AG09309 (cell line): Measurements from ENCODE around the gene TOPBP1.

Source experiments
- DNase-seq: peaks from one replicate; pipeline ENCODE4 v3.0.0-alpha.2; 2010; ENCODE audit warnings: low read depth
- H3K4me3 ChIP-seq: 2 replicates; pipeline ENCODE4 v1.5.1; 2011; ENCODE audit warnings: mild to moderate bottlenecking, low read depth, low read length, moderate library complexity; ENCODE audit not compliant: control insufficient read depth
- TF ChIP-seq, protein P1 (sequence below): IDR thresholded peaks from 2 replicates; pipeline ENCODE4 v1.5.1; 2011; ENCODE audit warnings: mild to moderate bottlenecking, low read depth, low read length, inconsistent platforms; ENCODE audit not compliant: insufficient read depth, control insufficient read depth; ENCODE audit errors: missing control alignments

Gene TOPBP1

DNA sequence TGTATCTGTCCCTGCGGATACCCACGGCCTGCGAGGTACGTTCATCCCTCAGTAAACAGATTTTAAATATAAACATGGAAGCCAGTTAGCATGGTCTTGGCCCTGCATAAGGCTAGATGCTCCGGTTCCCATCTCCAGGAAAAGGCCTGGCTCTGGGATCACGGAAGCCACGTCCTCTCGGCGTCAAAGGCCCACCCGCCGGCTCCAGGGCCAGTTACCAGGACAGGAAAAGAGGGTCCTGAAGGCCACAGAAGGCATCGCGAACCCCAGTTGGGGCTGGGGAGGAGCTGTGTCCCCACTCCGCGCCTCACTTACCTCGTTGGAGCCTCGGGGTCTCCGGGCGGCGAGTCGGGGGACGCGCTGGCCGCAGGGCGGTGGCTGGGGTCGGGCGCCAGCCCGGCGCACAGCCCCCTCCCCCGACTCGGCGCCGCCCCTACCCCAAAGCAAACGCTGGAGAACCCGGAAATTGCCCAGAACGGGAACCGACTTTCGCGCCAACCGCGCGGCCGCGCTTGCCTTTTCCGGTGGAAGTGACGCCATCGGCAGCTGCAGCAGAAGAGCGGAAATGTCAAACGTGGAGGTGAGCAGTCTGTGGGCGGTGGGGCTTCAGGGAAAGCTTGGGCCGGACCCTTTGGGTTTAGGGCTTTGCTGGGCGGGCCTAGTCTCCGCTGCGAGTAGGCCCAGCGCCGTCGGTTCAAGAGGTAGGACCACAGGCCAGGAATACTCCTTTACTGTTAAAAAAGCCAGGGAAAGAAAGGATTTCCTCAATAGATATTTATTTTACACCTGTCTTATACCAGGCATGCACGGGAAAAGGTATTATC, at the start of gene TOPBP1:
TSS of gene TOPBP1 (minus strand) at position 488 of the 824 bp plus-strand sequence. CDS start 814 bp downstream, outside the sequence.
- TF ChIP-seq, protein P1, sequence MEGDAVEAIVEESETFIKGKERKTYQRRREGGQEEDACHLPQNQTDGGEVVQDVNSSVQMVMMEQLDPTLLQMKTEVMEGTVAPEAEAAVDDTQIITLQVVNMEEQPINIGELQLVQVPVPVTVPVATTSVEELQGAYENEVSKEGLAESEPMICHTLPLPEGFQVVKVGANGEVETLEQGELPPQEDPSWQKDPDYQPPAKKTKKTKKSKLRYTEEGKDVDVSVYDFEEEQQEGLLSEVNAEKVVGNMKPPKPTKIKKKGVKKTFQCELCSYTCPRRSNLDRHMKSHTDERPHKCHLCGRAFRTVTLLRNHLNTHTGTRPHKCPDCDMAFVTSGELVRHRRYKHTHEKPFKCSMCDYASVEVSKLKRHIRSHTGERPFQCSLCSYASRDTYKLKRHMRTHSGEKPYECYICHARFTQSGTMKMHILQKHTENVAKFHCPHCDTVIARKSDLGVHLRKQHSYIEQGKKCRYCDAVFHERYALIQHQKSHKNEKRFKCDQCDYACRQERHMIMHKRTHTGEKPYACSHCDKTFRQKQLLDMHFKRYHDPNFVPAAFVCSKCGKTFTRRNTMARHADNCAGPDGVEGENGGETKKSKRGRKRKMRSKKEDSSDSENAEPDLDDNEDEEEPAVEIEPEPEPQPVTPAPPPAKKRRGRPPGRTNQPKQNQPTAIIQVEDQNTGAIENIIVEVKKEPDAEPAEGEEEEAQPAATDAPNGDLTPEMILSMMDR = no peak
- peak within 1 kb of the TSS; percentile 95 for H3K4me3 ChIP-seq
- no peak for DNase-seq

DNA sequence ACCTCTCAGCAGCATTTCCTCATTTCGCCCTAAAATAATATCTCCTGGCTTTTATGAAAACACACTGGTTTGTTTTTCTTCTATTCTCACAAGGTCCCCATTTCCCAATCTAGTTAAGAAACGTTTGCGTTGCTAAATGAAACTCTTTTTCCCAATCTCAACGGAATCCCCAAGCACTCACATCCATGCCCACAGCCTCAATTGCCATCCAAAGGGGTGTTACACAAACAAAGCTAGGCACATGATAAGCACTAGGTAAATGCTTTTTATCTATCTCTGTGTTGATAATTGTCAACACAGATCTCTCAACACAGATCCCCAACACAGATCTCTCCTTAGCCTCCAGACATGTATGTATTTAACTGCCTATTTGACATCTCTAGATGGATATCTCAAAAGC, 49.3 kb upstream of the TOPBP1 start:
- TF ChIP-seq, protein P1 = no peak
- DNase-seq = no peak
- no peak overlapping the region for H3K4me3 ChIP-seq

DNA sequence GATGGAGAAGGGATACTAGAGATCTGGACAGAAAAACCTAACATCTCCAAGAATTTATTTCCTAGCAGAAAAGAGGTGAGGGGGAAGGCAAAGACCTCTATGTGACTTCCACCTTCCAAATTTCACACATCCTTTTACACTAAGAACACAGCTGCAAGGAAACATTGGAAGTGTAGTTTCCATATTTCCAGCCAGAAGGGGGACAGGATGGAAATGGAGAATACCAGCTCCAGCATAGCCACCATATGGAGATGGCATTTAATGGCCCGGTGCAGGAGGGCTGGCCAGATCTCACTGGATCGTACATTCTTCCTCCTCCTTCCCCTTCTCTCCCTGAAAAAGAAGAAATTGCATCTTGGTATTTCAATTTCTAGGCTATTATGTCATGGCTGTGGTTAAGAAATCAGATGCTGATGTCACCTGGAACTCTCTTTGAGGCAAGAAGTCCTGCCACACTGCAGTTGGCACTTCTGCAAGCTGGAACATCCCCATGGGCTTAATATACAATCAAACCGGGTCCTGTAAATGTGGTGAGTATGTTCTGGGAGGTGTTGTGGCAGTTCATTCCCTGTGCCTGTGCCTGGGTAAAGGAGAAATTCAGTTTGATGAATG, 47.5 kb upstream of the TOPBP1 start:
- no peak overlapping the region for H3K4me3 ChIP-seq
- TF ChIP-seq, protein P1 = no peak
- DNase-seq = no peak

DNA sequence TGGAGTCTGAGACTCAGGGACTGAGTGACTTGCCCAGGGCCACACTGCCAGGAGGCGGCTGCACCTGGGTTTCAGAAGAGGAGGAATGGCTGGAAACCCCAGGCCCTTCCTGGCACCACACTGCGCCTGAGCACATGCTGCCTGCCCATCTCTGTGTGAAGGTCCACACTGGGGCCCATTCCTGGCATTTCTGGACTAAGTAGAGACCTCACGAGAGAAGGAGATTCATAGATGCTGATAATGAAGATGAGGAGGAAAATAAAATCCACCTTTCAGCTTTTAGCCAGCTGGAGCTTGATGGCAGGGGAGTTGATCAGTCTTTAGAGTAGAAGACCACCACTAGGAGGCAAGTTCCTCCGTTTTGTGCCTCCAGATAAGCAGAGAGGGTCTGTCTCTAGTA, 44.3 kb upstream of the TOPBP1 start:
- TF ChIP-seq, protein P1 = no peak
- no peak for DNase-seq
- H3K4me3 ChIP-seq = no peak overlapping the region

DNA sequence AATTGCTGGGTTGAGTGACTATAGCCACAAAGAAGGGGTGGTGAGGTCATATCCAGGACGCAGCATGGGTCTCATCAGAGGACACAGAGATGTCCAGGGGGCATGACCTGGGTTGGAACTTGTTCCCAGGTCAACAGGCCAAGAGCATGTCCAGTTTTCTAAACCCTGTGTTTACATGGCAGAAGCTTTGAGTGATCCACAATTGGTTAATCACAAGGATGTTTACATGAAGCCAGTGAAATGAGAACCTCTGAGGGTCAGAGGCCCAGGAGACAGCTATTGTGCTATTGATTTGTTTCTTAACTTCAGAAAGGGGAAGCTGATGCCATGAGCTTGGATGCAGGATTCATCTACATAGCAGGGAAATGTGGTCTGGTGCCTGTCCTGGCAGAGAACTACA, 42.2 kb upstream of the TOPBP1 start:
- DNase-seq = no peak
- no peak overlapping the region for H3K4me3 ChIP-seq
- TF ChIP-seq, protein P1 = no peak

DNA sequence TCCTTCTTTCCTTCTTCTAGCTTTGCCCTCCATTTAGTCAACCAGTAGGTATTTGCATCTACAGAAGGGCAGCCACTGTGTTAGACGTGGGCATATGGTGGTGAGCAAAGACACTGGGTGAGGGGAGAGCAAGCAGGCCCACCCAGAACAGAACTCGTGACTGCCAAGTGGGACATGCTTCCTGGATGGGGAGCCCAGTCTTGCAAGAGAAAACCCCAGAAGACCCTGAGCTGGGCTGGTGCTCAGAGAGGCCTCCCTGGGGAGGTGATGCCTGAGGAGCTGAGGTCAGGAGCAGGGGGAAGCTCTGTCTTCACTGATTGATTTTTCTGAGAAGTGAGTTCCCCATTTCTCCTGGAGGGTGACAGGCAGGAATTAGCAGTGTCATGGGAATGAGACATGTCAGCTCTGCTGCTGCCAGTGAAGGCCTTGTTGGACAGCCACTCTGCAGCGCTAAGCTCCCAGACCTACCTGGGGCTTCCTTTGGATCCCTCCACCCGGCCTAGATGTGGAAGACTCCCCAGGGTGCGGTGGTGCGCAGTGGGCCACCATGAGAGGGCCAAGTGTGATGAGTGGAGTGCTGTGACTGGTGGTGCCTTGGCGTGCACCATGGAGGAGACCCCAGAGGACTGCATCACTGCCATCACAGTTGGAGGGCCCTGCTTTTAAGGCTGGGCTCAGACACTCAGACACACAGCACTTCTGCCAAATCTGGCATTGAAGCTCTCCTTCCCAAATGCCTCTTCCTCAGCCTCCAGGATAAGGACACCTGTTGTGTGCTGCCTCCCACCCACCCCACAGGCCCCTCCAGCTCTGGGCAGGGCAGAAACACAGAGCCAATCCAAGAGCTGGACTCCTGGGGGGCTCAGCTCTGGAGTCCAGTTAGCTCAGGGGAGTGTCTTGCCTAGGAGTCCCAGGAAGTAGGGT, 40.0 kb upstream of the TOPBP1 start:
- no peak for DNase-seq
- no peak overlapping the region for H3K4me3 ChIP-seq
- TF ChIP-seq, protein P1 = no peak
